Measurements from ENCODE around the gene AOC1. TPM values are rescaled to one million over a fixed set of nuclear protein-coding genes. Genes with fewer than 3 reads are reported as not detected.

The AOC1 gene
- total and polyA plus RNA-seq, 2 of the 13 experiments (the other 11 are each of a cell fraction or from before 2014, with no cell fraction given) = not detected

- H2AFZ ChIP-seq (ENCODE audit: low read length) = no peak overlapping the region
- 6% methylated on average over 2 of the region's 6 CpGs for WGBS (ENCODE audit: low lambda C conversion rate)
- intact Hi-C loops (cut with micrococcal nuclease; ENCODE audit: unreplicated experiment) (no loop called here), in situ Hi-C loops (cut with HindIII; ENCODE audit: extremely low pct_ligation_motif_present, low pct_unique_long_range_greater_than_20kb) (no loop called here)
- BruUV-seq (replicated peaks) = no TSS peak
- no peak overlapping the region for H3K9ac ChIP-seq (ENCODE audit: insufficient read depth, low read depth, low read length)
- CTCF ChIA-PET (ENCODE audit: low intra/inter-chr PET ratio, low total read pairs) = no interaction called here
- no peak for ATAC-seq
- H3K27me3 ChIP-seq (ENCODE audit: control insufficient read depth in 1 of 2, insufficient read depth in 2 of 2, low read length in 2 of 2) = peaks cover 0 to 3% of the 10 kb centered on the region in 2 experiments; a peak in 1 of 5 replicates
- DNase-seq (ENCODE audit: low spot score) = no peak
- POLR2A ChIA-PET = no interaction called here
- no peak for FAIRE-seq
- no peaks in the 10 kb centered on the region for H4K20me1 ChIP-seq (ENCODE audit: insufficient read depth, low read length)
- TF ChIP-seq ZMAT5 (CRISPR knock-in tag; IDR thresholded peaks at IDR 0.05; ENCODE audit: borderline replicate concordance, low read depth) (no peak), SMC3 (IDR thresholded peaks at IDR 0.05; ENCODE audit: low read length) (no peak), ZNF790 (CRISPR knock-in tag; IDR thresholded peaks at IDR 0.05; ENCODE audit: borderline replicate concordance) (no peak), HDAC2 (CRISPR knock-in tag; IDR thresholded peaks at IDR 0.05) (no peak), ARID2 (CRISPR knock-in tag; IDR thresholded peaks at IDR 0.05; ENCODE audit: borderline replicate concordance) (no peak), TERF1 (CRISPR knock-in tag; IDR thresholded peaks at IDR 0.05) (no peak), GATAD1 (CRISPR knock-in tag; IDR thresholded peaks at IDR 0.05) (no peak), TCF7L2 (IDR thresholded peaks at IDR 0.05; ENCODE audit: low read depth, low read length) (no peak), HOXA3 (CRISPR knock-in tag; IDR thresholded peaks at IDR 0.05) (no peak), DMAP1 (CRISPR knock-in tag; IDR thresholded peaks at IDR 0.05) (no peak), ZNF296 (CRISPR knock-in tag; conservative IDR thresholded peaks at IDR 0.05) (no peak), ZNF562 (CRISPR knock-in tag; IDR thresholded peaks at IDR 0.05; ENCODE audit: borderline replicate concordance) (no peak), ZMAT3 (CRISPR knock-in tag; conservative IDR thresholded peaks at IDR 0.05) (no peak), ZMYM3 (CRISPR knock-in tag; IDR thresholded peaks at IDR 0.05) (no peak), TBP (CRISPR knock-in tag; IDR thresholded peaks at IDR 0.05) (no peak), TFE3 (CRISPR knock-in tag; IDR thresholded peaks at IDR 0.05) (no peak)
- TF ChIP-seq, protein P1, sequence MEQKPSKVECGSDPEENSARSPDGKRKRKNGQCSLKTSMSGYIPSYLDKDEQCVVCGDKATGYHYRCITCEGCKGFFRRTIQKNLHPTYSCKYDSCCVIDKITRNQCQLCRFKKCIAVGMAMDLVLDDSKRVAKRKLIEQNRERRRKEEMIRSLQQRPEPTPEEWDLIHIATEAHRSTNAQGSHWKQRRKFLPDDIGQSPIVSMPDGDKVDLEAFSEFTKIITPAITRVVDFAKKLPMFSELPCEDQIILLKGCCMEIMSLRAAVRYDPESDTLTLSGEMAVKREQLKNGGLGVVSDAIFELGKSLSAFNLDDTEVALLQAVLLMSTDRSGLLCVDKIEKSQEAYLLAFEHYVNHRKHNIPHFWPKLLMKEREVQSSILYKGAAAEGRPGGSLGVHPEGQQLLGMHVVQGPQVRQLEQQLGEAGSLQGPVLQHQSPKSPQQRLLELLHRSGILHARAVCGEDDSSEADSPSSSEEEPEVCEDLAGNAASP (CRISPR knock-in tag; IDR thresholded peaks at IDR 0.05; ENCODE audit: borderline replicate concordance) = no peak
- H3K9me3 ChIP-seq (ENCODE audit: low read length) = no peaks in the 10 kb centered on the region
- no peak overlapping the region for H3K4me2 ChIP-seq (ENCODE audit: low read depth, low read length)
- no peaks in the 10 kb centered on the region for H3K79me2 ChIP-seq (ENCODE audit: insufficient read depth, low read length)
- H3K36me3 ChIP-seq (replicated peaks in 1 of 2; ENCODE audit: control insufficient read depth in 1 of 2, insufficient read depth in 2 of 2, low read length in 2 of 2) = no peaks in the 10 kb centered on the region
- H3K4me1 ChIP-seq (ENCODE audit: insufficient read depth, low read length) = no peaks in the 10 kb centered on the region
- H3K4me3 ChIP-seq (replicated peaks in 1 of 3; ENCODE audit: insufficient read depth in 1 of 3, low read depth in 2 of 3, low read length in 3 of 3) = no peak overlapping the region
- H3K27ac ChIP-seq (ENCODE audit: extremely low read length, insufficient read depth, low read length) = no peak overlapping the region
Observed at GRCh38 chr7:150835702-150836280, 16.5 kb upstream of the AOC1 start.

Measured in HepG2 (cell line).